ENCODE results near the gene MYL11. TPM values are rescaled to one million over a fixed set of nuclear protein-coding genes. Genes with fewer than 3 reads are reported as not detected.
A peak's percentile ranks its signal among the peaks of the same experiment; 100 is the strongest.

Gene MYL11
- polyA plus RNA-seq, 1 donor from 2014 or later: not detected

DNA sequence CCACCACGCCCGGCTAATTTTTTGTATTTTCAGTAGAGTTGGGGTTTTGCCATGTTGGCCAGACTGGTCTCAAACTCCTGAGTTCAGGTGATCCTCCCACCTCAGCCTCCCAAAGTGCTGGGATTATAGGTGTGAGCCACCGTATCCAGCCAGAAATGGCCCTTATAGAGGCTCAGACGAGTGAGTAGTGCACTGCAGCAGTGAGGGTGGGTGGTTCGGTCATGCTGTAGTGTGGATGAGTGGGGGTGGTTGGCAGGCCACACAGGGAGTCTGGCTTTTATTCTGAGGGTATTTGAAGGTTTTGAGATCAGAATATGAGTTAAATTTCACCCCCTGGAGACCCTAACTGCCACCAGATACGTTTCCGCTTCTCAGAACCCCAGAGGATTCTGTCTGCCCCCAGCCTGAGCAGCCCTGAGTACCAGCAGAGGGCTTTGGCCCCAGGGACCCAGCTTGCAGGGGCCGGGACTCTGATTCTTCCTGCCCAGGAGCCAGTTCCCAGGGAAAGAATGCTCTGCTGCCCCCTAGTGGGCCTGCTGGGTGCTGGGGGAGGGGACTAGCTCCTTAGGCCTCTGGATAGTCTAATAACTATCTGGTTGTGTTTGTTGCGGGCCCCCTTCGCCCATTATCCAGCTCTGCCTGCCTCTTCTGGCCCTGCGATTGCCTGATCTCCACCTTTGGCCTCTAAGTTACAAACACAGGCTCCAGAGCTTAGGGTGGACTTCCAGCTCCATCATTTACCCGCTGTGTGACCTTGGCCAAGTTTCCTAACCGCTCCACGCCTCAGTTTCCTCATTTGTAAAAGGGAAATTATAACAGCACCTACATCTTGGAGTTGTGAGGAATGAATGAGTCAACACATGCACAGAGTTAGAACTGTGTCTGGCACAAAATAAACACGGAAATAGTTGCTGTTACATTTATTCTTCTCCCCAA, 34.8 kb downstream of the MYL11 start:
- H3K9me3 ChIP-seq (ENCODE audit: low read length): no peaks in the 10 kb centered on the region
- no peaks in the 10 kb centered on the region for H3K9me2 ChIP-seq (ENCODE audit: insufficient read depth, low read length)
- H3K79me2 ChIP-seq (replicated peaks; ENCODE audit: insufficient read depth, low read length): peaks cover 5% of the 10 kb centered on the region
- H3K4me3 ChIP-seq (ENCODE audit: low read length): no peak overlapping the region
- no peaks in the 10 kb centered on the region for H3K27me3 ChIP-seq (ENCODE audit: insufficient read depth, low read depth, low read length)
- no peak overlapping the region for H3K4me2 ChIP-seq (ENCODE audit: low read length)
- TF ChIP-seq TAF1 (IDR thresholded peaks at IDR 0.05; ENCODE audit: low read depth) (no peak), EP300 (conservative IDR thresholded peaks at IDR 0.05; ENCODE audit: poor library complexity, severe bottlenecking) (no peak), SMC3 (conservative IDR thresholded peaks at IDR 0.05; ENCODE audit: poor library complexity) (peak; percentile 81), MXI1 (conservative IDR thresholded peaks at IDR 0.05; ENCODE audit: poor library complexity, severe bottlenecking) (peak; percentile 32), RAD21 (conservative IDR thresholded peaks at IDR 0.05) (peak; percentile 87), EZH2 (IDR thresholded peaks at IDR 0.05; ENCODE audit: borderline replicate concordance, insufficient read depth, low read length, poor library complexity, severe bottlenecking) (no peak)
- TF ChIP-seq, protein P1, sequence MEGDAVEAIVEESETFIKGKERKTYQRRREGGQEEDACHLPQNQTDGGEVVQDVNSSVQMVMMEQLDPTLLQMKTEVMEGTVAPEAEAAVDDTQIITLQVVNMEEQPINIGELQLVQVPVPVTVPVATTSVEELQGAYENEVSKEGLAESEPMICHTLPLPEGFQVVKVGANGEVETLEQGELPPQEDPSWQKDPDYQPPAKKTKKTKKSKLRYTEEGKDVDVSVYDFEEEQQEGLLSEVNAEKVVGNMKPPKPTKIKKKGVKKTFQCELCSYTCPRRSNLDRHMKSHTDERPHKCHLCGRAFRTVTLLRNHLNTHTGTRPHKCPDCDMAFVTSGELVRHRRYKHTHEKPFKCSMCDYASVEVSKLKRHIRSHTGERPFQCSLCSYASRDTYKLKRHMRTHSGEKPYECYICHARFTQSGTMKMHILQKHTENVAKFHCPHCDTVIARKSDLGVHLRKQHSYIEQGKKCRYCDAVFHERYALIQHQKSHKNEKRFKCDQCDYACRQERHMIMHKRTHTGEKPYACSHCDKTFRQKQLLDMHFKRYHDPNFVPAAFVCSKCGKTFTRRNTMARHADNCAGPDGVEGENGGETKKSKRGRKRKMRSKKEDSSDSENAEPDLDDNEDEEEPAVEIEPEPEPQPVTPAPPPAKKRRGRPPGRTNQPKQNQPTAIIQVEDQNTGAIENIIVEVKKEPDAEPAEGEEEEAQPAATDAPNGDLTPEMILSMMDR (IDR thresholded peaks at IDR 0.05; ENCODE audit: poor library complexity, severe bottlenecking): peak; percentile 92
- H4K20me1 ChIP-seq (ENCODE audit: insufficient read depth): no peaks in the 10 kb centered on the region
- H2AFZ ChIP-seq (ENCODE audit: low read depth, low read length): no peak overlapping the region
- H3K27ac ChIP-seq (ENCODE audit: low read length): no peak overlapping the region
- H3K36me3 ChIP-seq (ENCODE audit: insufficient read depth, low read length): no peaks in the 10 kb centered on the region
- H3K9ac ChIP-seq (ENCODE audit: low read length): no peak overlapping the region
- H3F3A ChIP-seq (ENCODE audit: insufficient read depth, low read length, poor library complexity, severe bottlenecking): no peaks in the 10 kb centered on the region

GRCh38 chr16:30413112-30413806, 38.7 kb downstream of the MYL11 start:
- Histone ChIP-seq H3K27me3 (ENCODE audit: insufficient read depth, low read depth, low read length) (no peaks in the 10 kb centered on the region), H3K9me3 (ENCODE audit: low read length) (no peaks in the 10 kb centered on the region), H4K20me1 (ENCODE audit: insufficient read depth) (no peaks in the 10 kb centered on the region), H3F3A (ENCODE audit: insufficient read depth, low read length, poor library complexity, severe bottlenecking) (peaks cover 2% of the 10 kb centered on the region), H3K79me2 (replicated peaks; ENCODE audit: insufficient read depth, low read length) (peaks cover 3% of the 10 kb centered on the region), H3K4me2 (ENCODE audit: low read length) (no peak overlapping the region), H3K27ac (ENCODE audit: low read length) (no peak overlapping the region), H3K9ac (ENCODE audit: low read length) (no peak overlapping the region), H3K4me3 (ENCODE audit: low read length) (no peak overlapping the region), H3K36me3 (ENCODE audit: insufficient read depth, low read length) (no peaks in the 10 kb centered on the region), H2AFZ (ENCODE audit: low read depth, low read length) (no peak overlapping the region), H3K9me2 (ENCODE audit: insufficient read depth, low read length) (no peaks in the 10 kb centered on the region)
- no peak for TF ChIP-seq TAF1 (IDR thresholded peaks at IDR 0.05; ENCODE audit: low read depth)
- TF ChIP-seq RAD21 (conservative IDR thresholded peaks at IDR 0.05): no peak
- no peak for TF ChIP-seq MXI1 (conservative IDR thresholded peaks at IDR 0.05; ENCODE audit: poor library complexity, severe bottlenecking)
- no peak for TF ChIP-seq REST (IDR thresholded peaks at IDR 0.05; ENCODE audit: borderline replicate concordance)
- TF ChIP-seq SMC3 (conservative IDR thresholded peaks at IDR 0.05; ENCODE audit: poor library complexity): no peak
- TF ChIP-seq EZH2 (IDR thresholded peaks at IDR 0.05; ENCODE audit: borderline replicate concordance, insufficient read depth, low read length, poor library complexity, severe bottlenecking): no peak
- TF ChIP-seq, protein P1 (IDR thresholded peaks at IDR 0.05; ENCODE audit: poor library complexity, severe bottlenecking): no peak
- TF ChIP-seq EP300 (conservative IDR thresholded peaks at IDR 0.05; ENCODE audit: poor library complexity, severe bottlenecking): no peak
- no peak for TF ChIP-seq POLR2AphosphoS5 (IDR thresholded peaks at IDR 0.05)
